RCC 7860 (cell line): ENCODE measurements around the gene CDC14B.

Experiments
- DNase-seq: peaks from one replicate; pipeline ENCODE4 v3.0.0-alpha.2; 2015; ENCODE audit warnings: low spot score
- FAIRE-seq: peaks from 2 replicates; lab custom pipeline; 2012; peaks lifted over from hg19 to GRCh38; lab: Jason Lieb, UNC

The CDC14B gene

GRCh38 chr9:96487029-96487396, 132.6 kb downstream of the CDC14B start:
- DNase-seq (no peak), FAIRE-seq (no peak)

DNA sequence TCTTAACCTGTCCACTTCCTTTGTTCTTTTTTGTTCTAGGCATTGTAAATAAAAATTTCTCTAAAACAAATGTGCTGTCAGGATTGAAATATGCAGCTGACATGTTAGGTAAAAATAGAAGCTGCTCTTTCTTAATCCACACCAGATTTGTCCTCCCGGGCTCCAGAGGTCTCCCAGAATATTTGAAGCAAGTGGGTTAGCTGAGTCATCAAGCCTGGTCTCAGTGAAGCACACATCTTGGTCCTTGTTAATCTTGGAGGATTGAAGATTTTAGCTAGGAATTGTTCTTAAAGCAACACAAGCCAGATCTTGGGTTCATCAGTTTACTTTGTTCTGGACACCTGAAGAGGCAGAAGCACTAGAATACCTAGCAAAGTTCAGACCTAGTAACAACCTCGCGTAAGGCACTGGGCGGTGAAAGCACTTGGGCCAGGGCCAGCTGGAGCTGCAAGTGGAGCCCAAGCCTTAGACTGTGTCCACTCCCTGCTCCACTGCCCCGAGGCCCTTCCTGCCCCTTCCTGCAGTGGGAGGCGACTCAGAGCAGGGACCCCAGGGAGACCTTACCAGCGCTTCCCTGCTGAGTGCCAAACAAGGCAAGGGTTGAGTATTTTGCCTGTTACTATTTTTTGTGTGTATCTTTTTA, 133.1 kb downstream of the CDC14B start:
- DNase-seq (no peak), FAIRE-seq (no peak)

DNA sequence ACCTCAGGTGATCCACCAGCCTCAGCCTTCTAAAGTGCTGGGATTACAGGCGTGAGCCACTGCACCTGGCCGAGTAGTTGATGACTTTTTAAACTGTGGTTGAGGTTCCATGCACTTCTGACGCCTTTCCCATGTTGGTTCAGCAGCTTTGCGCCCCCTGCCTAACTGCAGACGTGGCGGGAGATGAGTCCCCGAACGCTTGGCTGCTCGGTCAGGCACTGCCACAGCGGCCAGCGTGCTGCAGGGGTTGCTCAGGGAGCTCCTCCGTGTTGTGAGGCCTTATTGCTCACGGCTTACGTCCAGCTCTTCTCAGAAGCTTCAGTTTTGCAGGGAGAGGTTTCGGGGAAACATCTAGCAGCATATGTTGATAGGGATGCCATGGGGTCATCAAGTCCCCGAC, 134.4 kb downstream of the CDC14B start:
- no peak for FAIRE-seq
- DNase-seq: no peak

GRCh38 chr9:96484521-96484931, 135.1 kb downstream of the CDC14B start:
- FAIRE-seq (no peak), DNase-seq (no peak)

- no peak for FAIRE-seq
- DNase-seq: no peak
Observed at GRCh38 chr9:96483733-96484390, 135.8 kb downstream of the CDC14B start.

GRCh38 chr9:96483197-96483596, 136.4 kb downstream of the CDC14B start:
- FAIRE-seq: no peak
- no peak for DNase-seq

- DNase-seq (no peak), FAIRE-seq (no peak)
Observed at GRCh38 chr9:96482476-96482875, 137.2 kb downstream of the CDC14B start.

DNA sequence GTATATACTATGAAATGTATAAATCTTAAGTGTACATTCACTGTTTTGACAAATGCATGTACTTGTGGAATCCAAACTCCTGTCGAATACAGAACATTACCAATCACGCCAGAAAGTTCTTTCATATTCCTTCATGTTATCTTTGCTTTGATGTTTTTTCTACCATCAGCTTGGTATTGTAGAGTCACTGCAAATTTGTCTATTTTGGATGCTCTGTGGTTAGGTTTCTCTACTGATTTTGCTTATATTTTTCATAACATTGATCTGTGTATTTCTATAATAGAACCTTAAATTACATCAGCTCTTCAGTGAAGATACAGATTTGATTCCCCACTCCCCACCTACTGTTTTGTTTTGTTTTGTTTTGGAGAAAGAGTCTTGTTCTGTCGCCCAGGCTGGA, 138.9 kb downstream of the CDC14B start:
- no peak for FAIRE-seq

DNA sequence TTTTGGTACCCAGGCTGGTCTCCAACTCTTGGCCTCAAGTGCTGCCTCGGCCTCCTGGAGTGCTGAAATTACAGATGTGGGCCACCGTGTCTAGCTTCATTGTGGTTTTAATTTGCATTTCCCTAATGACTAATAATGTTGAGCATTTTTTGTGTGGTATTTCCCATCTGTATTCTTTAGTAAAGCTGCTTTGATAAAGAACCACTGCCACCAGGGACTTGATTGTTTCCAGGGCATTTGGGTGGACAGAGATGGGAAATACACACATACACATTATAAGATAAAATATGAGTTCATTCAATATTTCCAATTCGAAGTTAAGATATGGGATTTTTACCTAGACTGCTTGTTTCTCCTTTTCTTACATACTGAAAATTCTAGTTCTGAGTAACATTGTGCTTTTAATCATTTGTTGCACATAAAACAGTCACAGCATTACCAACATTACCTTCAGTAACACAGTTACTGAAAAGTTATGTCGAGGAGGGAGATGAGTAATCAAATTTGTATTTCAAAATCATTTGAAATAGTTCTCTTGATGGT, 140.7 kb downstream of the CDC14B start:
- FAIRE-seq (no peak), DNase-seq (no peak)

More for the DNA sequence above, 138.9 kb downstream of the CDC14B start:
- DNase-seq: no peak

GRCh38 chr9:96476591-96476990, 143.1 kb downstream of the CDC14B start:
- no peak for FAIRE-seq
- no peak for DNase-seq

DNA sequence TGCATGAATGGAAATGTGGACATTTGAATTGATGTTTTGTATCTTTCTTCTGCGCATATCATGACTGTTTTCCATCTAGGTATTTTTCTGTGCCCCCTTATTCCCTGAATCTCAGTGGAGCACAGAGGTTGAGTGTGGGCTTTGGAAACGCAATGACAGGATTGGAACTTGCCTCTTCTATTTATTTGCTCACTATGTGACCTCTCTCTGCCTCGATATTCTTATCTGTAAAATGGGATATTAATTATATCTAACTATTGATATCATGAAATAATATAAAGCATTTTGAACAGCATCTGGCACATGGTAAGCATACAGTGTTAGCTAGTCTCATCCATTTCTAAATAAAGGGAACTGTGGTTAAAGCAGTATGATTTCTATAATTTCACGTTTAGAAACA, 143.6 kb downstream of the CDC14B start:
- DNase-seq (no peak), FAIRE-seq (no peak)

- DNase-seq: no peak
- no peak for FAIRE-seq
Observed at GRCh38 chr9:96467784-96468183, 151.9 kb downstream of the CDC14B start.

DNA sequence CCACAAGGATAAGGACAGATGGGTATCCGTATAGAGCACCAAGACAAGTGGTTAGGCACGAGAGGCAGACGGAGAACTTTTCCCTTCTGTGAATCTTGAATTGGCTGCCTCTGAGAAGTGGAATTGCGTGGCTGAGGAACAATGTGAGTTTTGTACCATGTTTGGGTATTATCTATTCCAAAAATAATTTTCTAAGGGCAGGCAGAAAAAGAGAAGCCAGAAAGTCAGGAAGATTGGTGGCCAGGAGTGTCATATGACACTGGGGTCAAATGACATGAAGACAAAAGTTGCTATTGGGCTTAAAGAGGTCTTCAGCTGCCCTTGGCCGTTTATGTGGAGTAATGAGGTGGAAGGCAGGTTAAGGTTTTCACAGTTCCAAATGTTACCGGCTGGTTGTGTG, 155.2 kb downstream of the CDC14B start:
- FAIRE-seq: no peak
- DNase-seq: no peak

DNA sequence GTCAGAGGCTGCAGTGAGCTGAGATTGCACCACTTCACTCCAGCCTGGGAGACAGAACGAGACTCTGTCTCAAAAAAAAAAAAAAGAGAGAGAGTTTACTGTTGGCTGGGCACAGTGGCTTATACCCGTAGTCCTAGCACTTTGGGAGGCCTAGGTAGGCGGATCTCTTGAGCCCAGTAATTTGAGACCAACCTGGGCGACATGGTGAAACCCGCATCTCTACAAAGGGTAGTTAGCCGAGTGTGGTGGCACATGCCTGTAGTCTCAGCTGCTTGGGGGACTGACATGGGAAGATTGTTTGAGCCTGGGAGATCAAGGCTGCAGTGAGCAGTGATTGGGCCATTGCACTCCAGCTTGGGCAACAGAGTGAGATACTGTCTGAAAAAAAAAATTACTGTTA, 157.1 kb downstream of the CDC14B start:
- FAIRE-seq (no peak), DNase-seq (no peak)

- DNase-seq (no peak), FAIRE-seq (no peak)
Observed at GRCh38 chr9:96461336-96461735, 158.3 kb downstream of the CDC14B start.

- DNase-seq (no peak), FAIRE-seq (peak; percentile 10)
Observed at GRCh38 chr9:96460882-96461281, 158.8 kb downstream of the CDC14B start.

DNA sequence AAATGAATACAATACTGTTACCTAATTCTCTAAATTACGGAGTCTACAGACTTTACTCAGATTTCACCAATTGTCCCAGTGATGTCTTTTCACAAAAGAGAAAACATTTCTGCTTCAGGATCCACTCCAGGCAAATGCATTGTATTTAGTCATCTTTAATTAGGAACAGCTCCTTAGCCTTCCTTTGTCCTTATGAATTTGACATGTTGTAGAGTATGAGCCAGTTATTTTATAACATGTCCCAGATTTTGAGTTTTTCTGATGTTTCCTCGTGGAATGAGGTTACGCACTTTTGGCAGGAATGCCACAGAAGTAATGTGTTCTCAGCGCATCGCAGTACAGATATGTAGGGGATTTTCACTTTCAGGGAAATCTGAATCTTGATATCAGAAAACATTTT, 159.2 kb downstream of the CDC14B start:
- no peak for DNase-seq
- no peak for FAIRE-seq

GRCh38 chr9:96459268-96460007, 160.2 kb downstream of the CDC14B start:
- FAIRE-seq: no peak
- DNase-seq: no peak

GRCh38 chr9:96458226-96458625, 161.4 kb downstream of the CDC14B start:
- DNase-seq: no peak
- FAIRE-seq: no peak

DNA sequence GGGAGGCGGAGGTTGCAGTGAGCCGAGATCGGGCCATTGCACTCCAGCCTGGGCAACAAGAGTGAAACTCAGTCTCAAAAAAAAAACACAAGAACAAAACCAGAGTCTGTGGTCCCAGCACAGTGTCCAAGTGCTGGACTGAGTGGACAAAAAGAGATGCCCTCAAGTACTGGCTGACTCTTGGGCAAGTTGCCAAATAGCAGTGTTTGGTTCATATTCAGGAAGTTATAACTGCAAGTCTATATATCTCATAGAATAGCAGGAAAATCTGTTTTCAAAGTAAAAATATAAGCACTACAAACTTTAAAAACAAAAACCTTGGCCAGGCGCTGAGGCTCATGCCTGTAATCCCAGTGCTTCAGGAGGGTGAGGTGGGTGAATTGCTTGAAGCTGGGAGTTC, 162.4 kb downstream of the CDC14B start:
- FAIRE-seq (no peak), DNase-seq (no peak)

- DNase-seq (no peak), FAIRE-seq (peak; percentile 65)
Observed at GRCh38 chr9:96453625-96454024, 166.0 kb downstream of the CDC14B start.
